GM18511 (cell line): ENCODE results near the gene GTSF1L.
"Not testable (repeated sequence)": the region's sequence is repeated elsewhere in the genome, so short reads cannot be mapped to it uniquely, and the experiment has no call there.

Experiments
- ATAC-seq: cut with Tn5 transposase; IDR thresholded peaks from one replicate; pipeline ENCODE4 v1.9.1; 2021; ENCODE audit warnings: mild to moderate bottlenecking, moderate library complexity; ENCODE audit not compliant: unreplicated experiment

GTSF1L gene

GRCh38 chr20:43726811-43727338 is at the start of gene GTSF1L:
TSS of gene GTSF1L (minus strand) at chr20:43727002. CDS start at chr20:43726694, 308 bp downstream.
- no peak for ATAC-seq

- ATAC-seq, result no peak
Observed at GRCh38 chr20:43774754-43775153, 48.0 kb upstream of the GTSF1L start.

GRCh38 chr20:43771503-43772190 is 44.8 kb upstream of the GTSF1L start:
- ATAC-seq, result no peak

- no peak for ATAC-seq
Observed at GRCh38 chr20:43770342-43770741, 43.5 kb upstream of the GTSF1L start.

- ATAC-seq, result no peak
Observed at GRCh38 chr20:43767686-43768474, 41.1 kb upstream of the GTSF1L start.

GRCh38 chr20:43766917-43767316 is 40.1 kb upstream of the GTSF1L start:
- no peak for ATAC-seq

GRCh38 chr20:43766385-43766784 is 39.6 kb upstream of the GTSF1L start:
- ATAC-seq, result no peak

GRCh38 chr20:43765916-43766315 is 39.1 kb upstream of the GTSF1L start:
- ATAC-seq, result no peak

DNA sequence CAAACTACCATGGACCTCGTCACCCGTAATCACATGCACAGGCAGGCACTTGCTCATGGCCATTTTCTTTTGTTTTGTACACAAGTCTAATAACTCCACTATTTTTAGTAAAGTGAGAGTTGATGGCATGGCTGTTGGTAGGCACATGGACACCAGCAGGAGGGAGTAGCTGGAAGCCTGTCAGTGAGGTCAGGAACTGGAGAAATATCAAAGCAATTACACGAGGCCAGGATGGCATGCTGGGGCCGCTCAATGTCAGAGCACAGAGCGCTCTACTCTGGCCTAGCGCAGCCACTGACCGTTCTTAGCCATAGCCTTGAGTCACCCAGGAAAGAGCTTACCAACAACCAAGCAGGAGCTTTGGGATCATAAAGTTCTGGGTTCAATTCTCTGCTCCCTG is 36.1 kb upstream of the GTSF1L start:
- ATAC-seq, result no peak

DNA sequence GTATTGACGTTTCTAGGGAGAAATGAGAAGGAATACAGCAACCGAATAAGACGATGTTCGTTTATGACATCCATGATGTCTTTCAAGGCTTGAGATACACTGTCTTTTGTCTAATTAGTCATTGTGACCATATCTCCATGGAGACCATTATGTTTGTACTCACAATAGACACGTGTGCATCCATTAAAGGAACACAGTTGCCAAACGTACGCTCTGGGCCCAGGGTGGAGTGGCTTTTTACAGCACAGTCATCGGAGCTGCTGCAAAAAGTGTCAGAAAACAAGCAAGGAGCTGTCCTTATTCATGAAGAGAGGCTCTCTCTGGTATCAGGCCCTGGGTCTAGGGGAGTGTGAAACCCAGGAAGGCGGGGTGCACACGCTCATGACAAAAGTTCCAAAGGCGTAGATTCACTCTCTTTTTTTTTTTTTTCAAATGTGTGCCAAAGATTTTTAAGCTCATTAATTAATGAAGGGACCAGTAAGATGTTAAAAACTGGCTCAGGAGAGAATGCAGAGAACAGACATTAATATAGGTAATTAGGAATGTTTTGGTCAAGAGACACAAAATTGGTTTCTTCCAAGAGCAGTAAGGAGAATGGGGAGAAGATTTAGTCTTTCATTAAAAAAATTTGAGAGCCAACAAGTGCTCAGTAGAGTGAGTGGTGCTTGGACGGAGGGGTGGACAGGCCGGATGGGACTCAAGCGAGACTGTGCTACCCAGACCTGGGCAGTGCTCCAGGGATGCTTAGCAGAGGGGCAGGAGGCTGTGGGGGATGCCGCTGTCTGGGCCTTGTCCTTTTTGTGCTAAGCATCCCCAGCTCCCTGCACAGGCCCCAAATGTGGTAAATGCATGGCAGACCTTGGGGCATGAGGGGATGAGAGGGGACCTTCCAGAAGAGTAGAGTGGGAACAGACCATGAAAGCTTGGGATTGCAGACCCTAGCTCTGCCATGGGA is 34.9 kb upstream of the GTSF1L start:
- no peak for ATAC-seq

DNA sequence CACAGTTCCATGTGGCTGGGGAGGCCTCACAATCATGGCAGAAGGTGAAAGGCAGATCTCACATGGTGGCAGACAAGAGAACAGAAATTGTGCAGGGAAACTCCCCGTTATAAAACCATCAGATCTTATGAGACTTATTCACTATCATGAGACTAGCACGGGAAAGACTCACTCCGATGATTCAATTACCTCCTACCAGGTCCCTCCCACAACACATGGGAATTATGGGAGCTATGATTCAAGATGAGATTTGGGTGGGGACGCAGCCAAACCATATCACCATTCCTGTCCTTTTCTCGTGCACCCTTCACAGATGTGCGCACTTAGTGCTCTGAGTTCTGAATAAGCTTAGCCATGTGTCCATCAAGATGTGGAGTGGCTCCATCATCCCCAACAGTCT is 31.1 kb upstream of the GTSF1L start:
- not testable (repeated sequence) for ATAC-seq

DNA sequence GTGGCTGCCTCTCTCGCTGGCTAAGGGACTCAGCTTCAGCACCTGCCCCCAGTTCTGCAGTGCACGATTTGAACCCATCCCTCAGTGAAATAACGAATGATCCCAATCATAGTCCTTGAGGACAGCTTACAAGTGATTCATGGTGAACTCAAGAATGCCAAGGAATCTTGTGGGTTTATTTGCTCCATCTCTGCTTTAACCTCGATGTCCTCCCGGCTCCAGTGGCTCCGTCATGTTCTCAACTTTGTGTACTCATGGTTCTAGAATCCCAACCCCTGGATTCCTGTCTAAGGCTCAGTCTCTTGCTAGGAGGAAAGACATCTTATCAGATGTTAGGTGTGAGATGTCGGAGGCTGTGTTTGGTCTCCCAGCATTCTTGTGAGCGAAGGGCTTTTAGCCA is 29.0 kb upstream of the GTSF1L start:
- no peak for ATAC-seq

- ATAC-seq, result no peak
Observed at GRCh38 chr20:43755390-43755789, 28.6 kb upstream of the GTSF1L start.

- peak; percentile 63 for ATAC-seq
Observed at GRCh38 chr20:43752561-43753301, 25.9 kb upstream of the GTSF1L start.

DNA sequence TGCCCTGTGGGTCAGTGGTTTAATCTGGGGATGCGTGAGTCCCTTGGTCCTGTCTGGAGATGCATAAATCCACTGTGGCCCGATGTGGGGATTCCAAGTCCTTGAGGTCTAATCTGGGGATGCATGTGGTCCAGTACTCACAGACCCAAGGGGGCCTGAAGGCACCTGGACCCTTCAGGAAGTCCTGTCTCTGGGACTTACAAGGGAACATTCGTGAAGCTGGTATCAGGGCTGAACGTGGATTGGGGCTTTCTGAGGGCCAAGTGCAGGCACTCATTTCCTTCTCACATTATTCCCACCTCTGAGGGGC is 25.2 kb upstream of the GTSF1L start:
- ATAC-seq, result no peak

DNA sequence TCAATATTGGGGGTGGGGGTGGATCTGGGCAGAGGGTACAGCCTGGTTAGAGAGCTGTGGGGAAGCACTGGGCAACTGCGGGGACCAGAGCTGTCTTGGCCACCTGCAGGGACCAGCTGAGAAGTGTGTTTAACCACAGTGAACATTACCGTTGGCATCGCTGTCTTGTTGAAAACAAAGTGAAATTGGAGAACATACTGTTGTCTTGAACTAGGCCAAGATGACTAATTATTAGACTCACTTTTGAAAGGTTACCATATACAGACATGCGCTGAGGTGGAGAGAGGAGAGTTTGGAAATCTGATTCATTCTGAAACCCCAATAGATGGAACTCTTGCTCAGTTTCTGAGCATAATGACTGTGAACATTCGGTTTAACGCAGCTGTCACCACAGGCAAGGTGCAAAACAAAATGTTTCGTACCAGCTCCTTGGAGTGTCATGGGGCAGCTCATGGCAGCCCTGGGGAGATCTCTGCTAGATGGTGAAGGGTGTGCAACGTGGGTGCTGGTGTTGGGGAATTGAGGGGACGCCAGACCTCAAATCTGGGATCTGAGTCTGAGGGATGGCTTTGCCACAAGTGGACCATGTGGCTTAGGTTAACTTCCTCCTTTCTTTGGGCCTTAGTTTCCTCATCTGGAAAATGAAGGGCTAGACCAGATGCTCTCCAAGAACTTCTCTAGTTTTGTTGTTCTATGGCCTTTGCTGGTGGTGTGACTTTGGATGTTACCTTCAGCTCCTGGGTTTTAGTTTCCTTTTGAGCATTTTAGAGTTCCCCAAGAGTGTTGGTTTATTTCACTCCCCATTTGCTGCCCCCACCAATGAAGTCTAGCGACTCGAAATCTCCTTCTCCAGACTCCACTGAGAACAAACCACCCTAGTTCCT is 24.6 kb upstream of the GTSF1L start:
- ATAC-seq, result peak; percentile 83

DNA sequence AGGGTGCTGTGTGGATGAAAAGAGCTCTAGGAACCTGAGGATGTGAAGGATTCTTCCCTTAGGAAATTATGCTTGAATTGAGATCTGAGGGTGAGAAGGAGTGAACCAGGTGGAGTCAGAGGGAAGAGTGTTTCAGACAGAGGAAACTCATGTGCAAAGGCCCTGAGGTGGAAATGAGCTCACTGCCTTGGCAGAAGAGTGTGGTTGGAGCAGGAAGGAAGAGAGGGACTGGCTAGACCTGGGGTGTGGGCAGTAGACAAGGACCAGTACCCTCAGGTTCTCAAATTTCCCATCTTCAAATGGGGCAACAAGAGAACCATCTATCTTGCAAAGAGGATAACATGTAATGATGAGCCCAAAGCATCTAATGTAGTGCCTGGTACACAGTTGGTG is 24.0 kb upstream of the GTSF1L start:
- no peak for ATAC-seq

- ATAC-seq, result no peak
Observed at GRCh38 chr20:43749734-43750294, 23.0 kb upstream of the GTSF1L start.

- ATAC-seq, result no peak
Observed at GRCh38 chr20:43748274-43748673, 21.5 kb upstream of the GTSF1L start.
